GM18873 (cell line): ENCODE data around the gene CD2AP.

ENCODE experiments used
- ATAC-seq: cut with Tn5 transposase; IDR thresholded peaks from one replicate; pipeline ENCODE4 v1.9.1; 2021; ENCODE audit warnings: mild to moderate bottlenecking, moderate library complexity, moderate number of reproducible peaks; ENCODE audit not compliant: unreplicated experiment, low FRiP score

The CD2AP gene

GRCh38 chr6:47669684-47670513 lies 192.3 kb downstream of the CD2AP start:
- no peak for ATAC-seq

DNA sequence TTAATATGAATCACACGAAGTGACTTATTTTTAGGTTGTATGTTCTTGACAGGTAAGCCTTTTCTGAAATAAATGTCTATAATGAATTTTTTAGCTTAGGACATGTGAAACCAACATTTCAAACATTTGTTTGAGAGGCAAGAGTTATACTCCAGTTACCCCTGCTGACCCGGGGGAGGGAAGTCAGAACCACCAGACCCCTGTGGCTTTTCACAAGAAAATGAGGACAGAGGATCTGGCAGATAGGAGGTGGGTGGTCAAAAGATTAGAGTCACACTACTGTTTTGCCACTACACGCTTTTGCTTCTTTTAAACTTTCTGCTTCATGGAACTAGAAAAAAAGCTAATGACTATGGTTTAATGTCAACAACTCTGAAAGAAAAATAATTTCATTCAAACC lies 193.3 kb downstream of the CD2AP start:
- ATAC-seq, result no peak

DNA sequence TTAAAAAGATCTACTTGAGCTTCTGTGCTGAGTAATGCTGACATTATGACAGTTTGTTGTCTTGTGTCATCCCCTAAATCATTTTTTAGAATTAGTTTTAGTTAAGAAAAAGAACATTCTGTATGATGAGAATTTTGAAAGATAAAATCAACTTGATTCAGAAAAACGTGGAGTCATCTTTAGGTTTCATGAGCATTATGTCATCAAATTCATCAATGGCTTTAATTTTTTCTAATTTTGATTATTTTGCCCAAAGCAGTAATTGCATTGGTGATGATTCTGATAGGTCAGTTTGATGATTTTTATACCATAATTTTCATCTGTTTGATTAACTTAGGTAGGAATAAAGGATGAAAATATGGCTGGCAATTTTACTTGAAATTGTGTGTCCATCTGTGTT lies 194.2 kb downstream of the CD2AP start:
- no peak for ATAC-seq

DNA sequence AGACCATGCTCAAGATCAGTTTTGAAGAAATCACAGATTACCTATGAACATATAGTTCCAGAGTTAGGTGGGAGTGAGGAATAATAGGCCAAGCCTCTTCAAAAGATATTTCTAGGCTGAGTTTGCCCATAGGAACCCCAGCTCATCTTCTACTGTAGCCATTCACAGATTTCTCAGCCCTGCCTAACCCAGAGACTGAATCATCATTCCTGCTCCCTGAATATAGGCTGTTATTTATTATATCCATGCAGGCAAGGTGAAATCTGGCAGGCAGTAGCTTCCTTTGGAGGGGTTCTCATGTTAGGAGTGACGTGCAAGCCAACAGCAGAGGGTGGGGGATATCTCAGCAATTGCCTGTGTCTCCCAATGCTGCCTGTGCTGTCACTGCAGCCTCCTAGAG lies 195.2 kb downstream of the CD2AP start:
- no peak for ATAC-seq

DNA sequence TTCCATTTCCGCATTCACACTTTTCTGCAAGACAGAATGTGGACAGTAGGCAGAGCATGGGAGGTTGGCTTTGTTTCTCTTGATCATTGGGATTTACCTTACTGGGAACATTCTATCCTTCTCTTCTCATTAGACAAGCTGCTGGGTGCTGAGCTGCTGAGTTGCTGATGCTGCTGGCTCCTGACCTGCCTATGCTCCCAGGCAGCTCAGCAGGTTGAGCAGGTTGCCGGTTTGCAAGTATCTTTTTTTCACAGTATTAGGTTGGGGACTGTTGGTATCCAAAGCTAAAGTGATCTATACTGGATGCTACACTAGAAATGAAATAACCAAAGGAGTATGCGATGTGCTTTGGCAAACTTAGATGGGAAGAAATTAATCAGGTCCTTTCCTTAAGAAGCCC lies 197.1 kb downstream of the CD2AP start:
- ATAC-seq, result no peak
